Heart right ventricle (tissue), 16 donors: ENCODE measurements around the gene CALHM1. TPM values are rescaled to one million over a fixed set of nuclear protein-coding genes. Genes with fewer than 3 reads are reported as not detected.

ENCODE experiments used
- ATAC-seq, 8 donors: fragments of 200-7000 bp; cut with Tn5 transposase; one replicate each; pipeline ENCODE4 v1.9.1; 2020; ENCODE audit warnings: mild to moderate bottlenecking in 8 of 8, moderate library complexity in 8 of 8, moderate number of reproducible peaks in 1 of 8
- DNase-seq, 2 donors: peaks; one replicate each; pipeline ENCODE4 v3.0.0-alpha.2; 2020
- H3K27ac ChIP-seq, 10 donors: fragments of 200-600 bp; sonication (generic) in 2 of 10; one replicate each; pipeline versions ENCODE4 v1.5.0 to v1.8.0; 2020 to 2022; ENCODE audit warnings: mild to moderate bottlenecking in 3 of 10
- H3K27me3 ChIP-seq, 7 donors: fragments of 200-600 bp; one replicate each; pipeline ENCODE4 v1.8.0; 2021 to 2022; ENCODE audit warnings: mild to moderate bottlenecking in 2 of 7
- H3K36me3 ChIP-seq, 9 donors: fragments of 200-600 bp; sonication (generic) in 1 of 9; one replicate each; pipeline versions ENCODE4 v1.5.0 to v1.8.0; 2020 to 2022; ENCODE audit warnings: mild to moderate bottlenecking in 2 of 9
- H3K4me1 ChIP-seq, 9 donors: fragments of 200-600 bp; sonication (generic) in 1 of 9; one replicate each; pipeline versions ENCODE4 v1.5.0 to v1.8.0; 2020 to 2022; ENCODE audit warnings: mild to moderate bottlenecking in 4 of 9
- H3K4me3 ChIP-seq, 10 donors: fragments of 200-600 bp; sonication (generic) in 2 of 10; one replicate each; pipeline versions ENCODE4 v1.5.0 to v1.8.0; 2020 to 2022; ENCODE audit warnings: mild to moderate bottlenecking in 7 of 10, moderate library complexity in 2 of 10
- H3K9me3 ChIP-seq, 11 donors: fragments of 200-600 bp in 10 of 11; sonication (generic) in 2 of 11; one replicate each; pipeline versions ENCODE4 v1.5.0 to v1.8.0; 2013 to 2022; ENCODE audit warnings: mild to moderate bottlenecking in 2 of 11, control low read depth in 1 of 11, moderate library complexity in 1 of 11
- WGBS, 2 donors: extraction: QIAGEN DNeasy Blood & Tissue Kit; methylation state at CpG; one replicate each; pipeline ENCODE4 v1.1.7; 2013; ENCODE audit warnings: inconsistent platforms in 1 of 2; 5-methylcytosine and 5-hydroxymethylcytosine counted together
- intact Hi-C, 10 donors: fragments of 100-400 bp; cut with DNase I; formaldehyde crosslinking; loops; one replicate each; pipeline versions ENCODE4 v1.11.1 to v1.14.2; 2022
- polyA plus RNA-seq, 2 donors: library from polyadenylated mRNA; stranded (reverse); fragments of 200-250 nt; gene quantifications; one replicate each; pipeline ENCODE4 v1.2.3, GENCODE V29; 2013
- total RNA-seq, 10 donors: library from RNA; stranded (reverse); fragmentation: NEBNext Ultra II Directional in 3 of 10; extraction: Animal tissue kit (Norgen Biotek cat#: 25700) in 3 of 10; gene quantifications; one replicate each; pipeline versions ENCODE4 v1.2.1 to v1.2.4, GENCODE V29; 2021 to 2023
- TF ChIP-seq, protein P1 (sequence below), 9 donors: fragments of 200-600 bp; sonication (generic) in 2 of 9; IDR thresholded peaks; one replicate each; pipeline versions ENCODE4 v1.5.0 to v1.8.0; 2021 to 2022; ENCODE audit warnings: antibody characterized with exemption in 9 of 9, mild to moderate bottlenecking in 5 of 9, moderate library complexity in 1 of 9
- donor health status: Arrhythmogenic right ventricular cardiomyopathy.
- donor health status: ischemic (EF 13 %, LVEDD 7.1; RV severe dilation, severe dysfunction).
- donor health status: healthy with polysubstance abuse.
- donor health status: DM: no; HTN: yes; CAD: no.
- donor health status: DM: no; HTN: no; CAD: no.
- donor health status: ischemic (EF 25% LVEDD 6.9; RV normal size, moderate dysfunction).
- donor health status: ischemic (EF 25% LVEDD 5.7; RV mildly dilated, moderate dysfunction).
- donor health status: healthy.
- donor health status: DM: yes; HTN: yes; CAD: no.
- donor health status: Ischemic cardiomyopathy.
- donor health status: ischemic (EF 35%, LVEDD 5.7; RV mildly dilated, moderate dysfunction).
- donor health status: nonischemic (EF 11% LVEDD 7.7; RV severe dilation, severe dysfunction).
- donor health status: DM: yes; HTN: yes; CAD: no.
- donor health status: PGD.
- donor health status: ischemic (EF 29% LVEDD 5.4; RV normal size, mild dysfunction).
- donor health status: nonischemic (EF 23%, LVEDD 6.1; RV moderate dilation, normal function).

CALHM1 gene
- total and polyA plus RNA-seq, 12 donors: not detected

DNA sequence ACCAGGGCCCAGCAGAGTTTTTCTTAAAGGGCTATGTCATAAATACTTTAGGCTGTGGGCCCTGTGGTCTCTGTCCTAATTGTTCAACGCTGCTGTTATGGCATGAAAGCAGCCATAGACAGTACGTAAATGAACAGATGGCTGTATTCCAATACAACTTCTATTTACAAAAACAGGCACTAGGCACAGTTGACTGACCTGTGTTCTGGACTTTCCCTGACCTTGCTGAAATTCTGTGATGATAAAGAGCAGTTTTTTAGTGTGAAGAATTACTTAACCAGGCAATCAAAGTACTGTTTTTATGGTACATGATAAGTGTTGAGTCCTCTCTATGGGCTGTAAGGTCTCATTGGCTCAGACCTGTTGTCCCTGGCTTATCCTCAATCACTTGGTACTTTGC is 45.1 kb downstream of the CALHM1 start:
- Histone ChIP-seq H3K4me3 (no peak overlapping the region), H3K9me3 (no peaks in the 10 kb centered on the region), H3K36me3 (peaks cover 5 to 100% (median 91%) of the 10 kb centered on the region in 9 donors), H3K4me1 (no peaks in the 10 kb centered on the region), H3K27me3 (no peaks in the 10 kb centered on the region), H3K27ac (no peak overlapping the region)
- TF ChIP-seq, protein P1, sequence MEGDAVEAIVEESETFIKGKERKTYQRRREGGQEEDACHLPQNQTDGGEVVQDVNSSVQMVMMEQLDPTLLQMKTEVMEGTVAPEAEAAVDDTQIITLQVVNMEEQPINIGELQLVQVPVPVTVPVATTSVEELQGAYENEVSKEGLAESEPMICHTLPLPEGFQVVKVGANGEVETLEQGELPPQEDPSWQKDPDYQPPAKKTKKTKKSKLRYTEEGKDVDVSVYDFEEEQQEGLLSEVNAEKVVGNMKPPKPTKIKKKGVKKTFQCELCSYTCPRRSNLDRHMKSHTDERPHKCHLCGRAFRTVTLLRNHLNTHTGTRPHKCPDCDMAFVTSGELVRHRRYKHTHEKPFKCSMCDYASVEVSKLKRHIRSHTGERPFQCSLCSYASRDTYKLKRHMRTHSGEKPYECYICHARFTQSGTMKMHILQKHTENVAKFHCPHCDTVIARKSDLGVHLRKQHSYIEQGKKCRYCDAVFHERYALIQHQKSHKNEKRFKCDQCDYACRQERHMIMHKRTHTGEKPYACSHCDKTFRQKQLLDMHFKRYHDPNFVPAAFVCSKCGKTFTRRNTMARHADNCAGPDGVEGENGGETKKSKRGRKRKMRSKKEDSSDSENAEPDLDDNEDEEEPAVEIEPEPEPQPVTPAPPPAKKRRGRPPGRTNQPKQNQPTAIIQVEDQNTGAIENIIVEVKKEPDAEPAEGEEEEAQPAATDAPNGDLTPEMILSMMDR (IDR thresholded peaks at IDR 0.05): no peak
- intact Hi-C loops: loop anchor here in 3 of 10 donors (10.0 kb wide), 2 partner anchors 181 to 451 kb away; no protein-coding TSS in a partner anchor
- ATAC-seq (no peak), DNase-seq (no peak)
- 87 to 98% methylated on average over 2 of the region's 2 CpGs for WGBS, 2 donors

Other genes with a start within 250 kb of the CALHM1 start
- gene RPEL1, start 213.0 kb downstream of the CALHM1 start, total RNA-seq: not detected
- gene RPEL1, start 213.0 kb downstream of the CALHM1 start, polyA plus RNA-seq: under 1 TPM in 1 of 2 donors, not detected in 1; 0.01 TPM
- gene INA, start 181.8 kb downstream of the CALHM1 start, total RNA-seq: not detected
- under 1 TPM in 1 of 2 donors, not detected in 1; 0.01 TPM for gene INA, start 181.8 kb downstream of the CALHM1 start, polyA plus RNA-seq
- 1 to 10 TPM; 5.5 to 8.0 (median 6.5) TPM for gene PCGF6, start 107.8 kb downstream of the CALHM1 start, total RNA-seq
- 1 to 10 TPM; 6.1 to 7.4 TPM for gene PCGF6, start 107.8 kb downstream of the CALHM1 start, polyA plus RNA-seq
- gene TAF5, start 90.9 kb downstream of the CALHM1 start, total RNA-seq: 1 to 10 TPM; 1.5 to 3.8 (median 2.1) TPM
- gene TAF5, start 90.9 kb downstream of the CALHM1 start, polyA plus RNA-seq: 1 to 10 TPM; 1.5 to 2.2 TPM
- gene ATP5MK, start 62.4 kb downstream of the CALHM1 start, total RNA-seq: 1,000 to 10,000 TPM in 9 of 10 donors, 100 to 1,000 TPM in 1; 936 to 1,374 (median 1,266) TPM
- 1,000 to 10,000 TPM; 1,385 to 3,857 TPM for gene ATP5MK, start 62.4 kb downstream of the CALHM1 start, polyA plus RNA-seq
- gene PDCD11, start 62.3 kb downstream of the CALHM1 start, total RNA-seq: 10 to 100 TPM in 8 of 10 donors, 1 to 10 TPM in 2; 9.4 to 16.9 (median 12.7) TPM
- gene PDCD11, start 62.3 kb downstream of the CALHM1 start, polyA plus RNA-seq: 10 to 100 TPM; 10.9 to 15.1 TPM
- gene CALHM2, start 6.5 kb downstream of the CALHM1 start, total RNA-seq: 10 to 100 TPM in 6 of 10 donors, 1 to 10 TPM in 4; 5.2 to 17.7 (median 10.9) TPM
- gene CALHM2, start 6.5 kb downstream of the CALHM1 start, polyA plus RNA-seq: 10 to 100 TPM; 12.1 to 23.5 TPM
- gene CALHM3, start 20.3 kb upstream of the CALHM1 start, total RNA-seq: not detected
- not detected for gene CALHM3, start 20.3 kb upstream of the CALHM1 start, polyA plus RNA-seq
- gene NEURL1, start 34.8 kb upstream of the CALHM1 start, total RNA-seq: 1 to 10 TPM in 1 of 10 donors, under 1 TPM in 7, not detected in 2; 0.05 to 1.0 (median 0.21) TPM
- gene NEURL1, start 34.8 kb upstream of the CALHM1 start, polyA plus RNA-seq: under 1 TPM in 1 of 2 donors, not detected in 1; 0.06 TPM